CD4-positive, alpha-beta T cell (primary cell): ENCODE measurements around the gene MACROH2A1. TPM values are rescaled to one million over a fixed set of nuclear protein-coding genes. Genes with fewer than 3 reads are reported as not detected.

ENCODE experiments used
- ATAC-seq: fragments of 200-7000 bp; cut with Tn5 transposase; one replicate; pipeline ENCODE4 v1.10.0; 2022; ENCODE audit warnings: mild to moderate bottlenecking; ENCODE audit not compliant: poor library complexity
- CTCF ChIA-PET: fragments of 350-600 bp; sonication (Branson Sonifier 250); formaldehyde crosslinking; loops from one replicate; lab custom pipeline; 2021; ENCODE audit warnings: antibody characterized with exemption, inconsistent platforms; lab: Charles Lee
- POLR2A ChIA-PET: fragments of 350-600 bp; sonication (Branson Sonifier 250); formaldehyde crosslinking; loops from one replicate; lab custom pipeline; 2021; ENCODE audit warnings: antibody characterized with exemption, inconsistent platforms; lab: Charles Lee
- DNase-seq, 14 experiments: peaks; one replicate each; pipeline ENCODE4 v3.0.0-alpha.2; 2013 to 2020; ENCODE audit warnings: mixed read lengths in 2 of 14
- H3K27ac ChIP-seq, 2 donors: one replicate each; pipeline versions ENCODE4 v1.5.1 to v1.7.0; 2013; ENCODE audit warnings: low read length in 2 of 2, low read depth in 1 of 2, mild to moderate bottlenecking in 1 of 2
- H3K27me3 ChIP-seq, 2 experiments: 1 replicate in 1 of 2; 2 replicates in 1 of 2; pipeline versions ENCODE4 v1.6.1 to v1.7.0; 2013; ENCODE audit warnings: low read length in 2 of 2, control low read depth in 1 of 2, mild to moderate bottlenecking in 1 of 2, moderate library complexity in 1 of 2; ENCODE audit not compliant: insufficient read depth in 2 of 2, control insufficient read depth in 1 of 2
- H3K36me3 ChIP-seq: one replicate; pipeline ENCODE4 v1.6.1; 2013; ENCODE audit warnings: low read length, control low read depth; ENCODE audit not compliant: insufficient read depth
- H3K4me1 ChIP-seq: one replicate; pipeline ENCODE4 v1.6.1; 2013; ENCODE audit warnings: low read length, control low read depth; ENCODE audit not compliant: insufficient read depth
- H3K4me3 ChIP-seq: one replicate; pipeline ENCODE4 v1.5.1; 2013; ENCODE audit warnings: mild to moderate bottlenecking, low read length, moderate library complexity
- H3K9me3 ChIP-seq, 2 experiments: 1 replicate in 1 of 2; 2 replicates in 1 of 2; pipeline versions ENCODE4 v1.6.1 to v1.7.0; 2013; ENCODE audit warnings: low read length in 2 of 2, mild to moderate bottlenecking in 2 of 2, control low read depth in 1 of 2, moderate library complexity in 1 of 2; ENCODE audit not compliant: control insufficient read depth in 1 of 2, insufficient read depth in 1 of 2
- H3K27ac Mint-ChIP-seq: one replicate; pipeline ENCODE4 v1.8.0; 2020; ENCODE audit warnings: mixed read lengths
- H3K27me3 Mint-ChIP-seq: one replicate; pipeline ENCODE4 v1.8.0; 2021; ENCODE audit warnings: mixed read lengths
- H3K36me3 Mint-ChIP-seq: one replicate; pipeline ENCODE4 v1.8.0; 2021; ENCODE audit warnings: low read depth, mixed read lengths
- H3K4me1 Mint-ChIP-seq: one replicate; pipeline ENCODE4 v1.8.0; 2021; ENCODE audit warnings: low read depth, mixed read lengths
- H3K4me3 Mint-ChIP-seq: one replicate; pipeline ENCODE4 v1.8.0; 2020; ENCODE audit warnings: mild to moderate bottlenecking, mixed read lengths
- H3K9me3 Mint-ChIP-seq: one replicate; pipeline ENCODE4 v1.8.0; 2020; ENCODE audit warnings: mixed read lengths
- intact Hi-C, 2 experiments: fragments of 100-400 bp; cut with DNase I in 1 of 2; cut with micrococcal nuclease in 1 of 2; formaldehyde crosslinking; loops; one replicate each; pipeline versions ENCODE4 v1.15.1 to v1.9.0; 2023 to 2025; cut with DNase I, micrococcal nuclease
- total RNA-seq, 174 experiments: library from RNA in 2 of 174; stranded (reverse) in 2 of 174; gene quantifications; one replicate each; pipeline ENCODE4 v1.2.3 and lab custom pipeline; 2021 to 2026
- TF ChIP-seq, protein P1 (sequence below): fragments of 200-600 bp; IDR thresholded peaks from one replicate; pipeline ENCODE4 v1.8.0; 2022; ENCODE audit warnings: antibody characterized with exemption, mild to moderate bottlenecking

Gene MACROH2A1
- total RNA-seq, 2 experiments from 2014 or later = 114 to 120 TPM

DNA sequence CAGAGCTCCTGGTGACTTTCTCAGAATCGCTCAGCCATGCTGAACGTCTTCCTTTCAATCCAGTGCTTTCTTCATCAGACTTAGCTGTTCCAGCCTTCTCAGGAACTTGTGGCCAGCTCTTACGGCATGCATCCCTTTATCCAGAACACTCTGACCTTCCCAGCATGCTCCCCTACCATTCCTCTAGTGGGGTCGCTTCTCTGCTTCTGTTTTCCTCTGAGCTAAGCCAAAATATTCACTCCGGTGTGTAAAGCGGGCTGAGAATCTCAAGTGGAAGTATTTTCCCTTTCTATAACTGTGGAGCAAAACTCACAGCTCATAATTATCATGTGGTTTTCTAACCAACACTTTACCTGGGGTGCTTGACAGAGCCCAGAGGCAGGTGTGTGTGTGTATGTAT is 41.9 kb upstream of the MACROH2A1 start:
- intact Hi-C loops = no loop called here
- Histone ChIP-seq H3K36me3 (no peaks in the 10 kb centered on the region), H3K27ac (no peak overlapping the region), H3K27me3 (peaks cover 6 to 8% of the 10 kb centered on the region in 2 experiments), H3K4me1 (no peaks in the 10 kb centered on the region), H3K4me3 (no peak overlapping the region), H3K9me3 (peaks cover 0 to 5% of the 10 kb centered on the region in 2 experiments)
- no peaks in the 10 kb centered on the region for H3K9me3 Mint-ChIP-seq
- POLR2A ChIA-PET = interaction anchor here (1.0 kb wide), 1 partner anchor 15 kb away, joined by 3 read pairs; no protein-coding TSS in a partner anchor
- TF ChIP-seq, protein P1, sequence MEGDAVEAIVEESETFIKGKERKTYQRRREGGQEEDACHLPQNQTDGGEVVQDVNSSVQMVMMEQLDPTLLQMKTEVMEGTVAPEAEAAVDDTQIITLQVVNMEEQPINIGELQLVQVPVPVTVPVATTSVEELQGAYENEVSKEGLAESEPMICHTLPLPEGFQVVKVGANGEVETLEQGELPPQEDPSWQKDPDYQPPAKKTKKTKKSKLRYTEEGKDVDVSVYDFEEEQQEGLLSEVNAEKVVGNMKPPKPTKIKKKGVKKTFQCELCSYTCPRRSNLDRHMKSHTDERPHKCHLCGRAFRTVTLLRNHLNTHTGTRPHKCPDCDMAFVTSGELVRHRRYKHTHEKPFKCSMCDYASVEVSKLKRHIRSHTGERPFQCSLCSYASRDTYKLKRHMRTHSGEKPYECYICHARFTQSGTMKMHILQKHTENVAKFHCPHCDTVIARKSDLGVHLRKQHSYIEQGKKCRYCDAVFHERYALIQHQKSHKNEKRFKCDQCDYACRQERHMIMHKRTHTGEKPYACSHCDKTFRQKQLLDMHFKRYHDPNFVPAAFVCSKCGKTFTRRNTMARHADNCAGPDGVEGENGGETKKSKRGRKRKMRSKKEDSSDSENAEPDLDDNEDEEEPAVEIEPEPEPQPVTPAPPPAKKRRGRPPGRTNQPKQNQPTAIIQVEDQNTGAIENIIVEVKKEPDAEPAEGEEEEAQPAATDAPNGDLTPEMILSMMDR = no peak
- no peak overlapping the region for H3K27ac Mint-ChIP-seq
- H3K27me3 Mint-ChIP-seq = no peaks in the 10 kb centered on the region
- CTCF ChIA-PET = no interaction called here
- no peaks in the 10 kb centered on the region for H3K4me1 Mint-ChIP-seq
- H3K4me3 Mint-ChIP-seq = no peak overlapping the region
- ATAC-seq (no peak), DNase-seq (no peak)
- no peaks in the 10 kb centered on the region for H3K36me3 Mint-ChIP-seq

DNA sequence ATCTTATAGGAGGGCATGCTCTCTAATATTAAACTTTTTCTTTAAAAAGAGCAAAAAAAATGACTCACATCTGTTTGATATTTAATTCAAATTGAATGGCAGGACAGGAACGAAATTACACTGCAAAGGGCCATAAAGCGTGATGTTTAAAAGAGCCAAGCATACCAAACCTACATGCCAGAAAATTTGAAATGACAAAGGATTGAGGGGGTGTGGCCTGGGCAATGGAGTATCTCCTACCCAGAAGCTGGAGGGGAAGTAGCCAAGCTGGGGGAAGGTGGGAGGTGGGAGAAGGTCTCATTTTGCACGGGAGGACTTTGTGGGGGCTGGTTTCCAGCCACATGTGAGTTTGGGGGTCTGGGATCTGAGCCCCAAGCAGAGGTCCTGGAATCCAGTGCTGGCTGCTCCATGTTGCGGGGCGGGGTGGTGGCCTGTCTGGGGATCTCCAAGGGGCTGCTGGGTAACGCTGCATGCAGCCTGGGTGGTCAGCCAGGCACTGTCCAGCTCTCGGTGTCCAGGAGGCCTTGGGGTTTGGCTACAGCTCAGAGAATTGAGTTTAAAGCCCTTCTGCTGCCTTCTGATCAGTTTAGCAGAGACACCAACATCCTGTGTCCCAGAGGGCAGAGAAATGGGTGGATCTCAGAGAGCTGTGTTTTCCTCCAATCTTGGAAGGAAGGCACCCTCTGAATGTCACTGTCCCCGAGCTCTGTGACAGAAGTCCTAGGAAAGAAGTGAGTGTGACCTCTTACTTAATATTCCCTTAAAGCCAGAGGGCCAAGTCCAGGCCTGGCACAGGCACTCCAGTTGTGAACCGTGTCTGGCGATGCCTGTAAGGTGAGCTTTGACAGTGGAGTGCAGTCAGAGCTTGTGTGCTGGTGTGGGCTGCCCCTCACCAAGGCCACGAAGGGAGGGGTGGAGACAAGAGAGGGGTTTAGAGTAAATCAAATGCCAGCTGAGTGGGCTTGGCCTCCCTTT is 40.5 kb upstream of the MACROH2A1 start:
- peaks cover 0 to 4% of the 10 kb centered on the region in 2 experiments for H3K9me3 ChIP-seq
- Mint-ChIP-seq H3K4me1 (no peaks in the 10 kb centered on the region), H3K36me3 (no peaks in the 10 kb centered on the region), H3K27me3 (no peaks in the 10 kb centered on the region), H3K27ac (no peak overlapping the region), H3K4me3 (no peak overlapping the region), H3K9me3 (no peaks in the 10 kb centered on the region)
- ChIA-PET POLR2A (no interaction called here), CTCF (no interaction called here)
- no peaks in the 10 kb centered on the region for H3K36me3 ChIP-seq
- ATAC-seq (no peak), DNase-seq (no peak)
- intact Hi-C loops = no loop called here
- no peak overlapping the region for H3K27ac ChIP-seq
- no peaks in the 10 kb centered on the region for H3K4me1 ChIP-seq
- no peak overlapping the region for H3K4me3 ChIP-seq
- TF ChIP-seq, protein P1 = no peak
- H3K27me3 ChIP-seq = peaks cover 9 to 14% of the 10 kb centered on the region in 2 experiments

DNA sequence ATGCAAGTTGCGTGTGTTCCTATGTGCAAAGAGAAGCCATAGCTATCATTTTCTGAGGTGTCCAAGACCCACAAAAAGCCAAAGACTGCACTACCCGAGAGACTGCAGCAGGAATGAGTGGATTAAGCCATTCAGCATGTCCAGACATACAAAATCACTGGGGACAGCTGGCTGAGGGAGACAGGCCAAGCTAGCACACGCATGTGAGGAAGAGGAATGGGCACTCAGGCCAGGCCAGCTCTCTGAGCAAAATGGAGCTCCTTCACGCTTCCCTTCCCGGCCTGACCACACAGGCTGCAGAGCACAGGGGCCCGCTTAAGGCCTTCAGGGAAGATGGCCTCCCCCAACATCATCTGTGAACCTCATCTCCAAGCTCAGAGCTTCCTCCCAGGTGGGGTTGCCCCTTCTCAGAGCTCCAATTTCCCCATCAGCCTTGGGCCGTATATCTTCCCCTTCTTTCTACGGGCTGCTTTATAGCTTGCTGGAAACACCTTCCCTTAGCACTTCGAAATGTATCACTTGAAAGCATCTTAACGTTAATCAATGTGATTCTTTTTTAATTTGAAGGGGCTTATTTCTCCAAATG is 39.7 kb upstream of the MACROH2A1 start:
- ChIA-PET CTCF (no interaction called here), POLR2A (no interaction called here)
- no peaks in the 10 kb centered on the region for H3K36me3 ChIP-seq
- Mint-ChIP-seq H3K4me3 (no peak overlapping the region), H3K27me3 (no peaks in the 10 kb centered on the region), H3K36me3 (no peaks in the 10 kb centered on the region), H3K4me1 (no peaks in the 10 kb centered on the region), H3K9me3 (no peaks in the 10 kb centered on the region), H3K27ac (no peak overlapping the region)
- DNase-seq (no peak), ATAC-seq (no peak)
- H3K9me3 ChIP-seq = peaks cover 0 to 4% of the 10 kb centered on the region in 2 experiments
- no peak overlapping the region for H3K4me3 ChIP-seq
- H3K4me1 ChIP-seq = no peaks in the 10 kb centered on the region
- peaks cover 9 to 14% of the 10 kb centered on the region in 2 experiments for H3K27me3 ChIP-seq
- TF ChIP-seq, protein P1 = no peak
- intact Hi-C loops = no loop called here
- no peak overlapping the region for H3K27ac ChIP-seq
